ENCODE data around the gene PLD1.

DNA sequence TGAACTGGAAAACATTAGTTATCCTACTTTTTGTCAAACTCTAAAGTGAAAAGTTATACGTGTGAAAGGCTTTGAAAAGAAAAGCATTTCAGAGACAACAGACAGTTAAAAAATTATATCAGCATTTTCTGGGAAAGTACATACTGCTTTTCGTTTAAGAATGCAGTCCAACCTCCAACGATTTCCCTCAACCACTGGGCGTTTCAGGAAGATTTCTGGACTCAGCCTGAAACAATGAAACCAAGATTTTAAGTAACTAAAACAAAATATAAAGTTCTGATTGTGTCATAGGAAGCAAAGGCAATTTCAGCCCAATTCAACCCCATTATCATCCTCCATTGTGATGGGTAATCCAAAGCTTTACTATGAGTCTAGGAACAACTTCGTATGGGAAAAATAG is 110.7 kb downstream of the PLD1 start:
- no peak for TF ChIP-seq POLR2A (IDR thresholded peaks at IDR 0.05)
- TF ChIP-seq, protein P1, sequence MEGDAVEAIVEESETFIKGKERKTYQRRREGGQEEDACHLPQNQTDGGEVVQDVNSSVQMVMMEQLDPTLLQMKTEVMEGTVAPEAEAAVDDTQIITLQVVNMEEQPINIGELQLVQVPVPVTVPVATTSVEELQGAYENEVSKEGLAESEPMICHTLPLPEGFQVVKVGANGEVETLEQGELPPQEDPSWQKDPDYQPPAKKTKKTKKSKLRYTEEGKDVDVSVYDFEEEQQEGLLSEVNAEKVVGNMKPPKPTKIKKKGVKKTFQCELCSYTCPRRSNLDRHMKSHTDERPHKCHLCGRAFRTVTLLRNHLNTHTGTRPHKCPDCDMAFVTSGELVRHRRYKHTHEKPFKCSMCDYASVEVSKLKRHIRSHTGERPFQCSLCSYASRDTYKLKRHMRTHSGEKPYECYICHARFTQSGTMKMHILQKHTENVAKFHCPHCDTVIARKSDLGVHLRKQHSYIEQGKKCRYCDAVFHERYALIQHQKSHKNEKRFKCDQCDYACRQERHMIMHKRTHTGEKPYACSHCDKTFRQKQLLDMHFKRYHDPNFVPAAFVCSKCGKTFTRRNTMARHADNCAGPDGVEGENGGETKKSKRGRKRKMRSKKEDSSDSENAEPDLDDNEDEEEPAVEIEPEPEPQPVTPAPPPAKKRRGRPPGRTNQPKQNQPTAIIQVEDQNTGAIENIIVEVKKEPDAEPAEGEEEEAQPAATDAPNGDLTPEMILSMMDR (IDR thresholded peaks at IDR 0.05) = no peak

Data from esophagus squamous epithelium (tissue), 4 donors.